Progenitor cell of endocrine pancreas (in vitro differentiated cells): ENCODE data around the gene LAGE3. TPM values are rescaled to one million over a fixed set of nuclear protein-coding genes. Genes with fewer than 3 reads are reported as not detected.
A peak's percentile ranks its signal among the peaks of the same experiment; 100 is the strongest.

Experiments used
- DNase-seq: peaks from one replicate; pipeline ENCODE4 v3.0.0; 2021; ENCODE audit warnings: low spot score; ENCODE audit not compliant: unreplicated experiment
- H3K27ac Mint-ChIP-seq: 2 replicates; pipeline ENCODE4 v1.8.0; 2021; ENCODE audit warnings: mild to moderate bottlenecking, moderate library complexity, mixed read lengths
- H3K27me3 Mint-ChIP-seq: 2 replicates; pipeline ENCODE4 v1.8.0; 2021; ENCODE audit warnings: mixed read lengths
- H3K36me3 Mint-ChIP-seq: 2 replicates; pipeline ENCODE4 v1.8.0; 2022; ENCODE audit warnings: mixed read lengths; ENCODE audit not compliant: insufficient read depth
- H3K4me1 Mint-ChIP-seq: 2 replicates; pipeline ENCODE4 v1.8.0; 2021; ENCODE audit warnings: low read depth, mixed read lengths
- H3K4me3 Mint-ChIP-seq: 2 replicates; pipeline ENCODE4 v1.8.0; 2021; ENCODE audit warnings: low read depth, mild to moderate bottlenecking, moderate library complexity, mixed read lengths
- H3K9me3 Mint-ChIP-seq: 2 replicates; pipeline ENCODE4 v1.8.0; 2021; ENCODE audit warnings: low read depth, mixed read lengths
- total RNA-seq: library from RNA; stranded (reverse); gene quantifications from 2 replicates; pipeline ENCODE4 v1.2.1, GENCODE V29; 2021
- TF ChIP-seq, protein P1 (sequence below): fragments of 200-600 bp; sonication (generic); IDR thresholded peaks from one replicate; pipeline ENCODE4 v1.5.0; 2021; ENCODE audit warnings: antibody characterized with exemption, mild to moderate bottlenecking; ENCODE audit not compliant: unreplicated experiment

Gene LAGE3
- total RNA-seq, 1 donor from 2014 or later, result 13.5 TPM

GRCh38 chrX:154443992-154444754 lies 34.9 kb downstream of the LAGE3 start, which contains the start of gene FAM50A:
FAM50A (plus strand) TSS chrX:154444141; CDS start chrX:154444236, 95 bp downstream.
- Mint-ChIP-seq H3K27ac (peak within 1 kb of the TSS; percentile 82), H3K9me3 (peaks cover 4% of the 10 kb centered on the region), H3K4me1 (no peaks in the 10 kb centered on the region), H3K4me3 (peak within 1 kb of the TSS; percentile 72), H3K27me3 (no peaks in the 10 kb centered on the region), H3K36me3 (peaks cover 9% of the 10 kb centered on the region)
- DNase-seq, result peak; percentile 50
- TF ChIP-seq, protein P1, sequence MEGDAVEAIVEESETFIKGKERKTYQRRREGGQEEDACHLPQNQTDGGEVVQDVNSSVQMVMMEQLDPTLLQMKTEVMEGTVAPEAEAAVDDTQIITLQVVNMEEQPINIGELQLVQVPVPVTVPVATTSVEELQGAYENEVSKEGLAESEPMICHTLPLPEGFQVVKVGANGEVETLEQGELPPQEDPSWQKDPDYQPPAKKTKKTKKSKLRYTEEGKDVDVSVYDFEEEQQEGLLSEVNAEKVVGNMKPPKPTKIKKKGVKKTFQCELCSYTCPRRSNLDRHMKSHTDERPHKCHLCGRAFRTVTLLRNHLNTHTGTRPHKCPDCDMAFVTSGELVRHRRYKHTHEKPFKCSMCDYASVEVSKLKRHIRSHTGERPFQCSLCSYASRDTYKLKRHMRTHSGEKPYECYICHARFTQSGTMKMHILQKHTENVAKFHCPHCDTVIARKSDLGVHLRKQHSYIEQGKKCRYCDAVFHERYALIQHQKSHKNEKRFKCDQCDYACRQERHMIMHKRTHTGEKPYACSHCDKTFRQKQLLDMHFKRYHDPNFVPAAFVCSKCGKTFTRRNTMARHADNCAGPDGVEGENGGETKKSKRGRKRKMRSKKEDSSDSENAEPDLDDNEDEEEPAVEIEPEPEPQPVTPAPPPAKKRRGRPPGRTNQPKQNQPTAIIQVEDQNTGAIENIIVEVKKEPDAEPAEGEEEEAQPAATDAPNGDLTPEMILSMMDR, result no peak

DNA sequence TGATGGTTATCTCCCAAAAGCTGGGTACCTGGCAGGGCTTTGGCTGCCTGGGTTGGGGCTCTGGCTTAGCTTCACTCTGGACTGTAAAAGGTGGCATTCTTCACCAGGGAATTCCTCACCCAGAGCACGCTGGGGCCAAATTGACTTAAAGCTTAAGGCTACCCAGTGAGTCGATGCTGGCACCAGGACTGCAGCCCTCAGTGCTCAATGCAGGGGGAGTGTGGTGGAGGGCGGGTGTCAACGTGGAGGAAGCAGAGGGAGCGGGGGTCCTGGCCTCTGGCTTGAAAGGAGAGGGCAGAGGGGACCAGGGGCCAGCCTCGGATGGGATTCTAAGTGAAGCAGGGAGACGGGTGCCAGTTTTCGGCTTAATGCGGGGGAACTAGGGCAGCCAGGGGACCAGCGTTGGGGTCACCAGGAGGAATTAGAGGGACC lies 35.6 kb downstream of the LAGE3 start:
- H3K9me3 Mint-ChIP-seq, result peaks cover 4% of the 10 kb centered on the region
- TF ChIP-seq, protein P1, result no peak
- DNase-seq, result no peak
- peak overlapping the region; percentile 72 for H3K4me3 Mint-ChIP-seq
- peak overlapping the region; percentile 82 for H3K27ac Mint-ChIP-seq
- H3K36me3 Mint-ChIP-seq, result peaks cover 8% of the 10 kb centered on the region
- H3K4me1 Mint-ChIP-seq, result no peaks in the 10 kb centered on the region
- no peaks in the 10 kb centered on the region for H3K27me3 Mint-ChIP-seq

DNA sequence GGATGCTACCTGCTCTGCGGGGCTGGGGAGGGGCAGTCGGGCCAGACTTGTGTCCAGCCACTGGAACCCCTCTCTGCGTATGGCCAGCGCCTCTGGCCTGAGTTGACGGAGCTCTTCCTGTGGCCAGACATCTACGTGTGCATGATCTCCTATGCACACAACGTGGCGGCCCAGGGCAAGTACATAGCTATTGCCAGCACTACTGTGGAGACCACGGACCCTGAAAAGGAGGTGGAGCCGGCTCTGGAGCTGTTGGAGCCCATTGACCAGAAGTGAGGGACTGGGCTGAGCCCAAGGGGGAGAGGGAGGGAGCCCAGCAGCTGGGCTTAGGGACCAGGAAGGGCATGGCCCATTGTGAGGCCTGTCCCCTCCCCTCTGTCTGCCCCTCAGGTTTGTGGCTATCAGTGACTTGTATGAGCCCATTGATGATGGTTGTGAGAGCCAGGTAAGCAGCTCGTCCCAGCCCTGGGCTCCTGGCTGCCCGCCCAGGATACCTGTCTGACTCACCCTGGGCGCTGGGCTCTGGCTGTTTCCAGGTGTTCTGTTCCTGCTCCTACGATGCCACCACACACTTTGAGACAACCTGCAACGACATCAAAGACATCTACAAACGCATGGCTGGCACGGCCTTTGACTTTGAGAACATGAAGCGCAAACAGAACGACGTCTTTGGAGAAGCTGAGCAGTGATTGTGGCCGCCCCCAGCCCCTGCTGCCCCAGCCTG lies 36.9 kb downstream of the LAGE3 start:
- peaks cover 7% of the 10 kb centered on the region for H3K36me3 Mint-ChIP-seq
- DNase-seq, result no peak
- no peak overlapping the region for H3K27ac Mint-ChIP-seq
- H3K4me3 Mint-ChIP-seq, result no peak overlapping the region
- H3K9me3 Mint-ChIP-seq, result peaks cover 3% of the 10 kb centered on the region
- H3K4me1 Mint-ChIP-seq, result peaks cover 4% of the 10 kb centered on the region
- TF ChIP-seq, protein P1, result no peak
- no peaks in the 10 kb centered on the region for H3K27me3 Mint-ChIP-seq

DNA sequence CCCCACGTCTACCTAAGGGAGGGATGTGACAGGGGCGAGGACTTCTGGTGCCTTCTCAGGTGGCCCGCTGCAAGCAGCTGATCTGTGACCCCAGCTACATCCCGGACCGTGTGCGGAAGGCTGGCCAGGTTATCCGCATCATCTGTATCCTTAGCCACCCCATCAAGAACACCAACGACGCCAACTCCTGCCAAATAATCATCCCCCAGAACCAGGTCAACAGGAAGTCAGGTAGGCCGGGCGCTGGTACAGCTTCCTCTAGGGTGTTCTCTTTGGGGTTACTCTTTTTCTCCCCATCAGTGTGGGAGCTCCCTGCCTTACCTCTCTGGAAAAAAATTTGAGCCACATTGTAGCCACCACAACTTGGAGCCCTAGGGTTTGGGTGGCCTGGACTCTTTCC lies 37.5 kb downstream of the LAGE3 start:
- peaks cover 4% of the 10 kb centered on the region for H3K4me1 Mint-ChIP-seq
- no peaks in the 10 kb centered on the region for H3K9me3 Mint-ChIP-seq
- no peak overlapping the region for H3K27ac Mint-ChIP-seq
- DNase-seq, result no peak
- TF ChIP-seq, protein P1, result no peak
- no peaks in the 10 kb centered on the region for H3K27me3 Mint-ChIP-seq
- peaks cover 5% of the 10 kb centered on the region for H3K36me3 Mint-ChIP-seq
- H3K4me3 Mint-ChIP-seq, result no peak overlapping the region

DNA sequence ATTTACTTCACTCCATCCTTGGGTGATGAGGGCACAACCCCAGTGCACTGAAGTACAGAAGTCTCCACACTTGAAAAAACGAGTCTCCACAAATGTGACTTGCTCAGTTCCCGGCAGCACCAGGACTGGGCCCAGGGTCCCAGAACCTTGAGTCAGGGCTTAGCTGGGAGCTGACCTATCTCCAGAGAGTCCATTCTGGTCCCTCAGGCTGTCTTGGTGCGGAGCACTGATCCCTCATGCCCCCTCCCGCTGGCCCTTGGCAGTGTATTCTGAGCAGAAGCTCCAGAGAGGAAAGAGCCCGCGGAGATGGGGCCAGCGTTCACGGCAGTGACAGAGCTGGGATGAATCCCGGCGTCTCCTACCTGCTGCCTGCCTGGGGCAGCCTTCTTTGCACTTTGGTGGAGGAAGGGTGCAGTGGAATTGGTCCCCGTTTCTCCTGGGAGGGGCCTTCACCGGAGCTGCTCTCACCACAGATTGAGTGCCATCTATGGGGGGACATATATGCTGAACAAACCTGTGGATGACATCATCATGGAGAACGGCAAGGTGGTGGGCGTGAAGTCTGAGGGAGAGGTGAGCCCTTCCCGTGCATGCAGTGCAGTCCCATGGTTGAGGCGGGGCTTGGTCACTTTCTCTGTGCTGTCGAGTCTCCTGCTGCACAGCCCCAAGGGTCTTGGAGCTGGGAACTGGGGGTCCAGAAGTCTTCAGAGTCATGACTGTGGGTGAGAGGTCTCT lies 38.3 kb downstream of the LAGE3 start:
- H3K27me3 Mint-ChIP-seq, result no peaks in the 10 kb centered on the region
- DNase-seq, result no peak
- no peak overlapping the region for H3K4me3 Mint-ChIP-seq
- peaks cover 3% of the 10 kb centered on the region for H3K36me3 Mint-ChIP-seq
- no peak overlapping the region for H3K27ac Mint-ChIP-seq
- TF ChIP-seq, protein P1, result no peak
- no peaks in the 10 kb centered on the region for H3K9me3 Mint-ChIP-seq
- peaks cover 4% of the 10 kb centered on the region for H3K4me1 Mint-ChIP-seq
